Right renal pelvis (tissue), 4 donors: Measurements from ENCODE around the gene RPTOR. TPM values are rescaled to one million over a fixed set of nuclear protein-coding genes. Genes with fewer than 3 reads are reported as not detected.

Source experiments
- DNase-seq, 4 donors: peaks; one replicate each; pipeline ENCODE4 v3.0.0-alpha.2; 2013; ENCODE audit warnings: low read depth in 4 of 4, low spot score in 3 of 4, missing footprints in 1 of 4
- polyA plus RNA-seq, 4 donors: library from polyadenylated mRNA; unstranded; fragments of 120-200 nt; gene quantifications; one replicate each; pipeline ENCODE4 v1.2.1, GENCODE V29; 2013; ENCODE audit not compliant: insufficient read length in 4 of 4

RPTOR gene
- polyA plus RNA-seq, 4 donors: 17.1 to 21.9 (median 19.5) TPM

GRCh38 chr17:80834893-80835275 is 290.2 kb downstream of the RPTOR start:
- no peak for DNase-seq

GRCh38 chr17:80835816-80836657 is 291.4 kb downstream of the RPTOR start:
- DNase-seq: no peak

- DNase-seq: no peak
Measured at GRCh38 chr17:80836658-80836965, 292.0 kb downstream of the RPTOR start.

GRCh38 chr17:80836971-80837481 is 292.4 kb downstream of the RPTOR start:
- no peak for DNase-seq

GRCh38 chr17:80837711-80838110 is 293.1 kb downstream of the RPTOR start:
- DNase-seq: no peak

- DNase-seq: no peak
Measured at GRCh38 chr17:80838311-80839025, 293.8 kb downstream of the RPTOR start.

GRCh38 chr17:80839026-80839345 is 294.3 kb downstream of the RPTOR start:
- DNase-seq: no peak

GRCh38 chr17:80839511-80839941 is 294.9 kb downstream of the RPTOR start:
- no peak for DNase-seq

- DNase-seq: no peak
Measured at GRCh38 chr17:80839970-80840369, 295.3 kb downstream of the RPTOR start.

- DNase-seq: no peak
Measured at GRCh38 chr17:80842456-80843013, 297.9 kb downstream of the RPTOR start.

- no peak for DNase-seq
Measured at GRCh38 chr17:80843741-80844156, 299.1 kb downstream of the RPTOR start.

GRCh38 chr17:80844418-80844990 is 299.9 kb downstream of the RPTOR start:
- DNase-seq: no peak

- no peak for DNase-seq
Measured at GRCh38 chr17:80845069-80845862, 300.6 kb downstream of the RPTOR start.

GRCh38 chr17:80845863-80846671 is 301.4 kb downstream of the RPTOR start:
- no peak for DNase-seq

GRCh38 chr17:80846932-80847331 is 302.3 kb downstream of the RPTOR start:
- DNase-seq: no peak

- no peak for DNase-seq
Measured at GRCh38 chr17:80847496-80848230, 303.0 kb downstream of the RPTOR start.

GRCh38 chr17:80848449-80849102 is 303.9 kb downstream of the RPTOR start:
- no peak for DNase-seq

- no peak for DNase-seq
Measured at GRCh38 chr17:80849119-80849518, 304.5 kb downstream of the RPTOR start.
